OCI-LY1 (cell line): ENCODE data around the gene PITPNM3.

Source experiments
- H2AFZ ChIP-seq: fragments of 200-600 bp; sonication (generic), shearing (Covaris generic); 2 replicates; pipeline ENCODE4 v1.6.0; 2014; ENCODE audit warnings: antibody characterized with exemption, mild to moderate bottlenecking, low read length
- H3F3A ChIP-seq: fragments of 200-600 bp; sonication (generic), shearing (Covaris generic); 2 replicates; pipeline ENCODE4 v1.6.0; 2014; ENCODE audit warnings: mild to moderate bottlenecking, antibody characterized with exemption, low read length, moderate library complexity; ENCODE audit not compliant: insufficient read depth
- H3K27ac ChIP-seq: fragments of 200-600 bp; sonication (generic); 2 replicates; pipeline ENCODE4 v1.5.1; 2014; ENCODE audit warnings: low read length, mixed run types, mild to moderate bottlenecking, low read depth; ENCODE audit not compliant: poor library complexity, severe bottlenecking
- H3K27me3 ChIP-seq: fragments of 200-600 bp; sonication (generic); 2 replicates; pipeline ENCODE4 v1.6.0; 2014; ENCODE audit warnings: antibody characterized with exemption, mild to moderate bottlenecking, low read length, moderate library complexity; ENCODE audit not compliant: insufficient read depth
- H3K36me3 ChIP-seq: fragments of 200-600 bp; sonication (generic); 2 replicates; pipeline ENCODE4 v1.6.1; 2014; ENCODE audit warnings: mild to moderate bottlenecking, antibody characterized with exemption, low read length, moderate library complexity, mixed read lengths; ENCODE audit not compliant: insufficient read depth
- H3K4me1 ChIP-seq: fragments of 200-600 bp; sonication (generic); 2 replicates; pipeline ENCODE4 v1.5.1; 2014; ENCODE audit warnings: mild to moderate bottlenecking, low read length, moderate library complexity; ENCODE audit not compliant: insufficient read depth, severe bottlenecking
- H3K4me2 ChIP-seq: fragments of 200-600 bp; sonication (generic), shearing (Covaris generic); 2 replicates; pipeline ENCODE4 v1.6.1; 2014; ENCODE audit warnings: low read length
- H3K4me3 ChIP-seq: fragments of 200-600 bp; sonication (generic); 2 replicates; pipeline ENCODE4 v1.5.1; 2014; ENCODE audit warnings: low read length, low read depth, mild to moderate bottlenecking, mixed read lengths; ENCODE audit not compliant: poor library complexity, severe bottlenecking
- H3K79me2 ChIP-seq: fragments of 200-600 bp; shearing (Covaris generic); 2 replicates; pipeline ENCODE4 v1.6.1; 2016; ENCODE audit warnings: mixed run types, low read length, mixed read lengths; ENCODE audit not compliant: insufficient read depth
- H3K9ac ChIP-seq: fragments of 200-600 bp; sonication (generic), shearing (Covaris generic); 2 replicates; pipeline ENCODE4 v1.6.1; 2014; ENCODE audit warnings: mild to moderate bottlenecking, low read length, mixed read lengths
- H3K9me2 ChIP-seq: fragments of 200-600 bp; sonication (generic), shearing (Covaris generic); 2 replicates; pipeline ENCODE4 v1.6.1; 2014; ENCODE audit warnings: low read depth, mild to moderate bottlenecking, low read length, mixed read lengths
- H3K9me3 ChIP-seq: fragments of 200-600 bp; shearing (Covaris generic); 2 replicates; pipeline ENCODE4 v1.6.1; 2014; ENCODE audit warnings: low read length, mixed read lengths
- H4K20me1 ChIP-seq: fragments of 200-600 bp; sonication (generic), shearing (Covaris generic); 2 replicates; pipeline ENCODE4 v1.6.0; 2016; ENCODE audit warnings: mild to moderate bottlenecking, low read length; ENCODE audit not compliant: insufficient read depth
- CTCF ChIP-seq: fragments of 200-600 bp; sonication (generic), shearing (Covaris generic); IDR thresholded peaks from 2 replicates; pipeline ENCODE4 v1.5.1; 2017; ENCODE audit warnings: mild to moderate bottlenecking, antibody characterized with exemption, low read length, moderate library complexity, mixed read lengths
- EZH2 ChIP-seq: fragments of 200-600 bp; sonication (generic), shearing (Covaris generic); IDR thresholded peaks from 2 replicates; pipeline ENCODE4 v1.8.0; 2017; ENCODE audit warnings: borderline replicate concordance, mixed run types, mild to moderate bottlenecking, antibody characterized with exemption, low read length, moderate library complexity, mixed read lengths

PITPNM3 gene

GRCh38 chr17:6455321-6455705, 101.0 kb downstream of the PITPNM3 start:
- Histone ChIP-seq H3K27me3 (no peaks in the 10 kb centered on the region; the same call in 1 of the 2 replicates), H3K9ac (no peak overlapping the region), H3K79me2 (no peaks in the 10 kb centered on the region), H2AFZ (no peak overlapping the region), H4K20me1 (no peaks in the 10 kb centered on the region), H3K4me3 (no peak overlapping the region), H3F3A (no peaks in the 10 kb centered on the region), H3K4me1 (no peaks in the 10 kb centered on the region), H3K27ac (no peak overlapping the region), H3K4me2 (no peak overlapping the region), H3K9me2 (no peaks in the 10 kb centered on the region), H3K36me3 (no peaks in the 10 kb centered on the region), H3K9me3 (no peaks in the 10 kb centered on the region)
- TF ChIP-seq EZH2, result no peak
- TF ChIP-seq CTCF, result no peak

- Histone ChIP-seq H3K4me3 (no peak overlapping the region), H3K36me3 (no peaks in the 10 kb centered on the region), H3K9me3 (no peaks in the 10 kb centered on the region), H3K9ac (no peak overlapping the region), H3K27ac (no peak overlapping the region), H3K4me2 (no peak overlapping the region), H3K9me2 (no peaks in the 10 kb centered on the region), H2AFZ (no peak overlapping the region), H3K4me1 (no peaks in the 10 kb centered on the region), H3K79me2 (no peaks in the 10 kb centered on the region), H3K27me3 (no peaks in the 10 kb centered on the region), H4K20me1 (no peaks in the 10 kb centered on the region), H3F3A (no peaks in the 10 kb centered on the region)
- no peak for TF ChIP-seq CTCF
These were observed 101.6 kb downstream of the PITPNM3 start for GRCh38 chr17:6454495-6455320.

GRCh38 chr17:6453279-6454024, 102.9 kb downstream of the PITPNM3 start:
- Histone ChIP-seq H3K4me3 (no peak overlapping the region), H4K20me1 (no peaks in the 10 kb centered on the region), H3K27me3 (peaks cover 4% of the 10 kb centered on the region; the same call in 1 of the 2 replicates), H3K4me2 (no peak overlapping the region), H3K9ac (no peak overlapping the region), H3K4me1 (no peaks in the 10 kb centered on the region), H3K27ac (no peak overlapping the region), H3K9me3 (no peaks in the 10 kb centered on the region), H3K79me2 (no peaks in the 10 kb centered on the region), H3K9me2 (no peaks in the 10 kb centered on the region), H2AFZ (no peak overlapping the region), H3K36me3 (no peaks in the 10 kb centered on the region), H3F3A (no peaks in the 10 kb centered on the region)
- no peak for TF ChIP-seq CTCF
- TF ChIP-seq EZH2, result no peak
